ENCODE results near the gene ADCY5.

ADCY5 gene

DNA sequence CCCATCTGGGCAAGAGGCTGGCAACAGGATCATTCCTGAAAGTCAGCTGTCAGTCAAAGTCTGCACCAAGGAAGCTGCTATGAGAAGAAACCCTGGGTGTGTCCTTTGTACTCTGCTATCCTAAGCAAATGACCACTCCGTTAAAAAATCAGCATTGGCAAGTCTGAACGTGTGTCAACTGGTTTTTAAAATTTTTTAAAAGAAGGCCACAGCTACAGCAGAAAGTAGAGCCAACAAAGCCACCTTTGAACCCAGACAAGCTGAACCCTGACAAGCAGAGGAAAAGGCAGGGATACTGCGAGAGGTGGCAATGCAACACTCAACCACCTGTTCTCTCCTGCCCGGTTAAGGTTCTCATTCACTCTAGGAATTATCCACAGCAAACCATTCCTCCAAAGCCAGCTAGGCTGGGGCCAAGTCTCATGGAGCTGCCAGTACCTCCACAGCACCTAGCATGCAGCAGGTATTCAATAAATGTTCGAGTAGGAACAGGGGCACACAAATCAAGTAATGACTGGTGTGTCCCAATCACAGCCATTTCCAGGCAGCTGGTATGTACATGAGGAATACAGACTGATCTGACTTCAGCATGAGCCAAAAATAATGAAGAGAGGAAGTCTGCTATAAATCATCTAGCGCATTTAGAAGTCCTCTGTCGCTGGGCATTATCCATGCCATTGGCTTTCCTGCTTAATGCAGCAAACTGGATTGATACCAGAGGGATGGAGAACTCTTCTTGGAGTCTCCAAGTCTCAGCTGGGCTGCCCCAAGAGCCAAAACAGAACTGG lies 76.0 kb downstream of the ADCY5 start:
- DNase-seq (ENCODE audit: low read depth in 1 of 2, low spot score in 1 of 2), result no peak

DNA sequence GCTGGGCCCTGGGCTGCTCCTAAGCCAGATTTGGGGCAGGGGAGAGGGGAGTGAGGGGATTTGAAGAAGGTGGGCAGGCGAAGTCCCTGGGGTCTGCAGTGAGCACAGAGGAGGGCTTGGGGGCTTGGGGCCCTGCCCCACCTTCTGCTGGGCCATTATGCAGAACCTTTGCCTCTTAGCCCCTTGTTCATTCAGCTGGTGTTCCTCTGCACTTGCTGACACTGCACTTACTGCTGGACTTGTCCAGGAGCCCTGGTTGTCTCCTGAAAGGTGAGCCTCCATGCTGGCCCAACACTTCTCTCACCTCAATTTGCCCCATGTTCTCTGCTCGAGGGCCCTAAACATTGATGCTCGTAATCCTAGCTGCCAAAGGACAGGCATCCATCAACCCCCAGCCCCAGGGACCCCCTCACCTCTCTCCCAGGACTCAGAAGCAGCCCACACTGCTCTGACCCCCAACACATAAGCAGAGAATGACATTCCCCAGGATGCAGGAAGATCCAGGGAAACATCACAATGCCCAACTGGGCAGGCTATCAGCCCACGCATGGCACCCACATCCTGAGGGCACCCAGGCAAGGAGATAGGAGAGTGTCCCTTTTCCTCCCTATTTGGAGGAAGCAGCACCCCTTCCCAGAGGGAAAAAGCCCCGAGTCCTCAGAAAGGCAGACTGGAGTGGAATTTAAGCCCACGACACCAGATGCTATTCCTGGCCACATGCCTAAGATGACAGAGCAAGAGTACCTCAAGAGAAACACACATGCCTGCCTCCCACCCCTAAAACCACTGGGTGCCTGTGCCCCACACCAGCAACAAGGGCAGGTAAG lies 76.8 kb downstream of the ADCY5 start:
- no peak for DNase-seq (ENCODE audit: low read depth in 1 of 2, low spot score in 1 of 2)

GRCh38 chr3:123371426-123371825 lies 77.5 kb downstream of the ADCY5 start:
- DNase-seq (ENCODE audit: low read depth in 1 of 2, low spot score in 1 of 2), result no peak

GRCh38 chr3:123370819-123371218 lies 78.1 kb downstream of the ADCY5 start:
- no peak for DNase-seq (ENCODE audit: low read depth in 1 of 2, low spot score in 1 of 2)

DNA sequence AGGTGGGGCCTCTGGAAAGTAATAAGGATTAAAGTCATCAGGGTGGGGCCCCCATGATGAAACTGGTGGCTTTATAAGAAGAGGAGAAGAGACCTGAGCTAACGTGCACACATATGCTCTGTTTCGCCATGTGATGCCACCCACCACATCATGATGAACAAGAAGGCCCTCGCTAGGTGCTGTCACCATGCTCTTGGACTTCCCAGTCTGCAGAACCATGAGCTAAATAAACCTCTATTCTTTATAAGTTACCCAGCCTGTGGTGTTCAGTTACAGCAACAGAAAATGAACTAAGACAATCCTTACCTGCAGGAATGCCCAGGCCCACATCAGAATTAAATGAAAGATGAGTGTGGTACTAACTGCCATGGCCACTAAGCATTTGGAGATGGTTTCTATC lies 79.8 kb downstream of the ADCY5 start:
- DNase-seq (ENCODE audit: low read depth in 1 of 2, low spot score in 1 of 2), result no peak

GRCh38 chr3:123367467-123368154 lies 81.3 kb downstream of the ADCY5 start:
- DNase-seq (ENCODE audit: low read depth in 1 of 2, low spot score in 1 of 2), result no peak

GRCh38 chr3:123365450-123366143 lies 83.3 kb downstream of the ADCY5 start:
- DNase-seq (ENCODE audit: low read depth in 1 of 2, low spot score in 1 of 2), result no peak

DNA sequence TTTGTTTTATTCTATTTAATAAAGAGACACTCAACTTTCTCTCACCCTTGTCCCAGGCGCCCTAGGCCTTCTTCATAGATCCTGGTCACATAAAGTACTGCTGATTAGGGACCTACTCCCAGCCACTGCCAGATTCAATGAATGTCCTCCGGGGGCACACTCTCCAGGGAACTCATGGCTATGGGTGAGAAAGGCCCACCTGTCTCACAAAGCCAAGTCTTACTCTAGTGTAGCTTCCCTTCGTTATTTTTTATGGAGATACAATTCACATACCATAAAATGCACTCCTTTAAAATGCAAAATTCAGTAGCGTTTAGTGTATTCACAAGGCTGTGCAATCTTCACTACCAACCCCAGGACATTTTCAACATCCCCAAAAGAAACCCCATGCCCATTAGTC lies 87.8 kb downstream of the ADCY5 start:
- DNase-seq (ENCODE audit: low read depth in 1 of 2, low spot score in 1 of 2), result no peak

GRCh38 chr3:123357275-123357674 lies 91.6 kb downstream of the ADCY5 start:
- DNase-seq (ENCODE audit: low read depth in 1 of 2, low spot score in 1 of 2), result no peak

GRCh38 chr3:123353850-123354233 lies 95.0 kb downstream of the ADCY5 start:
- DNase-seq (ENCODE audit: low read depth in 1 of 2, low spot score in 1 of 2), result no peak

GRCh38 chr3:123353227-123353849 lies 95.6 kb downstream of the ADCY5 start:
- DNase-seq (ENCODE audit: low read depth in 1 of 2, low spot score in 1 of 2), result no peak

DNA sequence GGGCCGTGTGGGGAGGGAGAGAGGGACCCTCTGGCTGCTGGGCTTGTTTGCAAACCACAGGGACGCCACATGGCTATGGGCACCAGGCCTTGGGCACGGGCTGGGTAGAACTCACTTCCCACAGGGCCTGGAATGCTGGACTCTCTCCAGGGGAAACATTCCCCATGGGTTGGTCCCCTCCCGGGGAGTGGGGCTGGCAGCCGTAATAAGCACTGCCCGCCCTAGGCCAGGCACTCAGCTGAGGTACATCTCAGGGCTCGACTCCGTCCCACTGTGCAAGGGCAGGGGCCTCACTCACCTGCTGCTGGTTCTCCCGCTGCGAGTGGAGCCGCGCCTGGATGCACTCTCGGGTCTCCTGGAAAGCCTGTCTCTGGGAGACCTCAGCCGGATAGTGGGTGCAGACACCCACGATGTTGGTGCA lies 96.7 kb downstream of the ADCY5 start:
- DNase-seq (ENCODE audit: low read depth in 1 of 2, low spot score in 1 of 2), result no peak

DNA sequence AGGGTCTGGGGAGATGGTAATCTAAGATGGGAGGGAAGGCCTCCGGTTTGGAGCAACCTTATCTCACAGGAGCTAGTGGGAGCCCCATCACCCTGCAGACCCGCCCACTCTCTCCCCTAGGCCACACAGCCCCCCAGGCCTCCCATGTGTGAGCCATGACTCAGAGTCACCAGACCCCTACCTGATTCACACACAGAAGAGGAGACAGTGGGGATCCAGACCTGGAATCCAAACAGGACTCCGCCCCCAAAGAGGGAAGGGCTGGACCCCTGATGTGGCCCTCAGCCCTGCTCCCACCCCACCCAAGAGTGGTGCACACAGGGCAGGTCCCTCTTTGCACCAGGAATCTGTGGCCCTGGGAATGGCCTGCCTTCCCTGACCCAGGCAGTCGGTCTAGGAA lies 97.4 kb downstream of the ADCY5 start:
- DNase-seq (ENCODE audit: low read depth in 1 of 2, low spot score in 1 of 2), result no peak

DNA sequence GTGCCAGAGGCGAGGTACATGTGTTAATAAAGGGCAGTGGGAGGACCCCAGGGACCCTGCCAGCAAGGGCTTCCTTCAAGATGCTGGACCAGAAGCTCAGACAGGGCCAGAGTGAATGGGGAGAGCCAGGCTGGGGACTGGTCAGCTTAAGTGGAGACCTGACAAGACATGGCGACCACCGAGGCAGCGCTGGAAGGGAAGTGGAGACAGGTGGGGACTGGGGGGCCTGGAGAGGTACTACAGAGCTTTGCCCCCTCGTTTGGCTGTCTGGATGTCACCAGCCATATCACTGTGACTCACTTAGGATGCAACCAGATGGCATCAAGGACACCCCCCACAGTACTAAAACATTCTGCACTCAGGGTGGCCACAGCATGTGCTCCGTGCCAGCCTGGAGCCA lies 97.9 kb downstream of the ADCY5 start:
- no peak for DNase-seq (ENCODE audit: low read depth in 1 of 2, low spot score in 1 of 2)

GRCh38 chr3:123349566-123350435 lies 99.1 kb downstream of the ADCY5 start:
- DNase-seq (ENCODE audit: low read depth in 1 of 2, low spot score in 1 of 2), result no peak

- DNase-seq (ENCODE audit: low read depth in 1 of 2, low spot score in 1 of 2), result no peak
Observed at GRCh38 chr3:123349201-123349535, 99.7 kb downstream of the ADCY5 start.

DNA sequence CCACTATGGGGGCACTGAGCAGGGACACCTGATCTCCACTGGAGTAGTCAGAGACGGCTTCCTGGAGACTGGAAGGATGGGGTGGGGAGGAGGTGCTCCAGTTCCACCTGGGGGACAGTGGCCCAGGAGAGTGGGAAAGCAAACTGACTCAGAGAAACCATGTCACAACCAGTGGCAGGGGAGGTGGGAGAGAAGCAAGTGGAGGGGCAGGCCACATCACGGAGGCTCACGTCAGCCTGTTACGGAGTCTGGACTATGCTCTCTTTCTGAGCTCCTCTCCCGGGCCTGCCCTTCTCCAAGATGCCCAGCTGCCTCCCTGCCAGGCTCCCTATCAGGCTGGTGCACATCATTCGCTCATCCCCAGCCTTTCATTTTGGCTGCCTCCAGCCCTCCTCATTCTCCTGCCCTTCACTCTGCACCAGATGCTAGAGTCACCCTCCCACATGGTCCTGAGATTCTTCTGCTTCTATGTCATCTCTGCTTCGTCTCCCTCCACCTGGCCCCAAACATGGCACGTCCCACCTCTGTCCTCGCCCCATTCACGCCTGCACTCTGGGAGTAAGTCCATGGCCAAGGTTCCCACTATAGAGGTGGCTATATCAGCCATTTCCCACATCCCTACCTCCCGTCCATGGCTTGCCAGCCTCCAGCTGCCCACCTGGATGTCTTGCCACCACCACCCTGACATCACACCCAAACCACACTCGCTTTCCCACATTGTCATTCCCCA lies 100.3 kb downstream of the ADCY5 start:
- no peak for DNase-seq (ENCODE audit: low read depth in 1 of 2, low spot score in 1 of 2)

- DNase-seq (ENCODE audit: low read depth in 1 of 2, low spot score in 1 of 2), result no peak
Observed at GRCh38 chr3:123347691-123348264, 101.1 kb downstream of the ADCY5 start.

GRCh38 chr3:123347205-123347604 lies 101.7 kb downstream of the ADCY5 start:
- DNase-seq (ENCODE audit: low read depth in 1 of 2, low spot score in 1 of 2), result no peak

Measured in activated T-helper 1 cell treated with anti-CD3 and anti-CD28 coated beads, Interleukin-2, amount 50 U/mL, for 16 hours (primary cell).